ENCODE results near the gene SPDYE3.
"Not testable (repeated sequence)": the region's sequence is repeated elsewhere in the genome, so short reads cannot be mapped to it uniquely, and the experiment has no call there.

The SPDYE3 gene, protein sequence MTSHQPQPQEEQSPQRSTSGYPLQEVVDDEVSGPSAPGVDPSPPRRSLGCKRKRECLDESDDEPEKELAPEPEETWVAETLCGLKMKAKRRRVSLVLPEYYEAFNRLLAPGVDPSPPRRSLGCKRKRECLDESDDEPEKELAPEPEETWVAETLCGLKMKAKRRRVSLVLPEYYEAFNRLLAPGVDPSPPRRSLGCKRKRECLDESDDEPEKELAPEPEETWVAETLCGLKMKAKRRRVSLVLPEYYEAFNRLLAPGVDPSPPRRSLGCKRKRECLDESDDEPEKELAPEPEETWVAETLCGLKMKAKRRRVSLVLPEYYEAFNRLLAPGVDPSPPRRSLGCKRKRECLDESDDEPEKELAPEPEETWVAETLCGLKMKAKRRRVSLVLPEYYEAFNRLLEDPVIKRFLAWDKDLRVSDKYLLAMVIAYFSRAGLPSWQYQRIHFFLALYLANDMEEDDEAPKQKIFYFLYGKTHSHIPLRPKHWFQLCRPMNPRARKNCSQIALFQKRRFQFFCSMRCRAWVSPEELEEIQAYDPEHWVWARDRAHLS

DNA sequence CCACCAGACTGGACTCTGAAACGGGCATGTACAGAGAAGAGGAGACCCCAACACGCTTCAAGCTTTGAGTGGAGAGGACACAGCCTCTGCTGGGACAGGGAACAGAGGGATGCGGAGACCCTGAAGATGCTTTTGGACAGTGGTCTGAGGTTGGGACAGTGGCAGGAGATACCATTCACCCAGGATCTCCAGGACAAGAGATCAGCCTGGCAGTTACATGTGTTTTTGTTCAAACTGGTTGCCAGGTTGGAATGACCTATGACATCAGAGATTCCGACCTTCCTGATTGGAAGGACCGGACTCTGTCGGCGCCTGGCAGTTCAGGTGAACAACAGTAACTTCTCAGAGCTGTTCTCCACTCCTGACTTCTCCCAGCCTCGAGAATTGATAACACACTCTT, at the start of gene SPDYE3:
Gene SPDYE3 (plus strand): TSS at position 301 of the 400 bp plus-strand sequence. CDS start 184 bp downstream, outside the sequence.
- DNase-seq = not testable (repeated sequence)

DNA sequence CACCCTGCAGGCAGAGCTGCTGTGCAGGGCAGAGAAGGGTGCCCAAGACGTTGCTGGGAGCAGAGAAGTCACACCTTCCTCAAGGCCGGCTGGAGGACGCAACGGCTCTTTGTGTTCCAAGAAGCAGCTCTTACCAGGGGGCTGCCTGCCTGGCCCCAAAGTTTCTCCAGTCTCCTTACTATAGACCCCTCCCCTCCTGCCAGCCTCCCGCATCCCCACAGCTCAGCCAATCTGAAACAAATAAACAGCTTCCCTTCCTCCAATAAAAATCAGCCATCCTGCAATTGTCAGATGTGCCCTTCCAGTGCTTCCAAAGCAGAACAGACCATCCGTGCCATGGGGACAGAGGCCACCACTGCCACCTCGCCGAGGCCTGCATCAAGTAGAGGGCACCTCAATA, 47.5 kb upstream of the SPDYE3 start:
- not testable (repeated sequence) for DNase-seq

DNA sequence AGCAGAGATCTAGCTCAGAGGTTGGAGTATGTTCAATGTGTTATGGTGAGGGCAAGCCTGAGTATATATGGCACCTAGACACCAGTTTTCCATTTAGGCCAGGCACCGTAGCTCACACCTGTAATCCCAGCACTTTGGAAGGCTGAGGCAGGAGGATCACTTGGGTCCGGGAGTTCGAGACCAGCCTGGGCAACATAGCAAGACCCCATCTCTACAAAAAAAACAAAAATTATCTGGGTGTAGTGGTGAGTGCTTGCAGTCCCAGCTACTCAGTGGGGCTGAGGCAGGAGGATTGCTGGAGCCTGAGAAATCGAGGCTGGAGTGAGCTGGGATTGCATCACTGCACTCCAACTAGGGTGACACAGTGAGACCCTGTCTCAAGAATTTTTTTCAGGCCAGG, 44.6 kb upstream of the SPDYE3 start:
- not testable (repeated sequence) for DNase-seq

GRCh38 chr7:100264223-100264622, 43.3 kb upstream of the SPDYE3 start:
- not testable (repeated sequence) for DNase-seq

DNA sequence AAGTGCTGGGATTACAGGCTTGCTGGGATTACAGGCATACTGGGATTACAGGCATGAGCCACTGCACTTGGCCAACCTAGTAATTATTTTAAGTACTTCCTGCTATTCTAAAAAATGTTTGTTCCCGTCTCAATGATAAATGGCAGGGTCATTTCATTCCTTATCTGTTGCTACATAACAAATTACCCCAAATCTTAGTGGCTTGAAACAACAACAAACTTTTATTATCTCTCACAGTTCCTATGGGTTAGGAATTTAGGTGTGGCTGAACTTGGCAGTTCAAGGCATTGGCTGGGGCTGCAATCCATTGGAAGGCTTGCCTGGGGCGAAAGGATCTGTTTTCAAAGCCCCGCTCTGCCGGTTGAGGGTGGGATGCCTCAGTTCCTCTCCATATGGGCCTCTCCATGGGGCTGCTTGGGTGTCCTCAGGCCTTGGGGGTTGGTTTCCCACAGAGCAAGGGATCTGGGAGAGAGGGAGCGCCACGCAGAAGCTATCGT, 42.8 kb upstream of the SPDYE3 start:
- DNase-seq = not testable (repeated sequence)

- DNase-seq = not testable (repeated sequence)
Measured at GRCh38 chr7:100265851-100266250, 41.7 kb upstream of the SPDYE3 start.

DNA sequence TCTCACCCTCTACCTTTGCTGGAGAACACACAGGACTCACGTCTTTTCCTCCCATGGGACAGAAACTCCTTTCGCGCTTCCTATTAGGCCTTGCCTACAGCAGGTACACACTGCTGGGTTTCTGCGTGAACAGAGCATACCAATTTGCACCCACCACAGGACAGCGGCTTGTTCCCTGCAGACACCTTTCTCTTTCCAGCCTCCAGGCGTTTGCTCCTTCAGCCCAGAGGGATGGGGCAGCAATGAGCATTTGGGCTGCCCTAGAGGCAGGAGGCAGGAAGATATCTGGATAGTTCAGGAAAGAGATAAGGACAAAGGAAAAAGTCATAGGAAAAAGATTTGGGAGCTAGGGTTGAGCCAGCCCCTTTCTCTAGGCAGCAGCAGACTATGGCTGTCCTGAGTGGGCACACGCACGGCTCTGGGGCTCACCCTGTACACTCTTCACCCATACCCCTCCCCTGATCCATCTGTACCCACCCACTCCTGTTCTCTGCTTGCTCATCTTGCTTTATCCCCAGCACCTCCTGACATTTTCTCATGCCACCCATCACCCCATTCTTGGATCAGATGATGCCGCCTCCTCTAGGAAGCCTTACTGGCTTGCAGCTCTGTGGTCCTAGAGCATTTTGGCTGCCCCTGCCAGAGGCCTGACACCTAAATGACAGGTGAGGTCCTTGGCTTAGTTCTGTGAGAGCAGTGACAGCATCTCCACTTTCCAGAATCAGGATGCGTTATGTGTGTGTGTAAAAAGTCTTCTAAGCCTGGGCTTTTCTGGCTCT, 40.7 kb upstream of the SPDYE3 start:
- DNase-seq = no peak

GRCh38 chr7:100267648-100268047, 39.9 kb upstream of the SPDYE3 start:
- no peak for DNase-seq

- DNase-seq = not testable (repeated sequence)
Measured at GRCh38 chr7:100268882-100269281, 38.6 kb upstream of the SPDYE3 start.

GRCh38 chr7:100269306-100270045, 38.0 kb upstream of the SPDYE3 start:
- not testable (repeated sequence) for DNase-seq

- not testable (repeated sequence) for DNase-seq
Measured at GRCh38 chr7:100270046-100270918, 37.2 kb upstream of the SPDYE3 start.

DNA sequence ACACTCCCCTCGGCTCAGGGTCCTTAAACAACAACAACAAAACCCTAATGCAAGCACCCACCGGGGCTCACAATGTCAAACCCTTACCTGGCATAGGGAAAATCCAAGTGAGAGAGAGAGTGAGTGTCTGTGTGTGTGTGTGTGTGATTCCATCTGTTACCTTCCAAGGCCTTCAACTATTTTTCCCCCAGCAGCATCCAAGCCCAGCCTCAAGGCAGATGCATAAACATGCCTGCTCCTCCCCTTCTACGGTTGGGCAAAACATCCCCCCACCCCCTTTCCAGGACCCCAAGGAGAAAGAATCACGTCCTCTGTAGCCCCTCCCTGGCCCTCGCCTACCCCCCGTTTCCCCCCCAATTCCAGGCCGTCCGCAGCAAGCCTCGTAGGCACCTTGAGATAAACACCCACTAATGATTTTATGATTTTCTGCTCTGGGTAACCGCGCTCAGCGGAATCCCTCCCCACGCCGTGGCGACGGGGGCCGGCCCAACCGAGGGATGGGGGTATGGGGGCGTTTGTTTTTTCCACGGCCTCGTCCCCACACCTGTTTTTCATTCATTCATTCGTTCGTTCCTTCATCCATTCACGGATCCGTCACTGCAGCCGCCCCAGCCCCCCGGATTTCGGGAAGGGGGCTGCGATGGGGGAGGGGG, 36.4 kb upstream of the SPDYE3 start:
- not testable (repeated sequence) for DNase-seq

- peak; percentile 89 for DNase-seq
Measured at GRCh38 chr7:100271716-100272537, 35.6 kb upstream of the SPDYE3 start.

DNA sequence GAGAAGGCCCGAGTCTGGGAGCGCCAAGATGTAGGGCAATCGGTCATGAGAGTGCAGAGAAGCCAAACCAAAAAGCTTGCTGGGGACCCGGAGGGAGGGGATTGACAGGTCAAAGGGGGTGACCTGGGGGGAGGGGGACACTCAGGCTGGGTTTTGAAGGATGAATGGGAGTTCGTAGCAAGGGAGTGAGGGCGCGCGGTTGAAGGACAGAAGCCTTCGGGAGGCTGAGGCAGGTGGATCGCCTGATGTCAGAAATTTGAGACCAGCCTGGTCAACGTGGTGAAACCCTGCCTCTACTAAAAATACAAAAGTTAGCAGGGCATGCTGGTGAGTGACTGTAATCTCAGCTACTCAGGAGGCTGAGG, 35.0 kb upstream of the SPDYE3 start:
- DNase-seq = not testable (repeated sequence)

GRCh38 chr7:100275120-100275519, 32.4 kb upstream of the SPDYE3 start:
- DNase-seq = no peak

- DNase-seq = not testable (repeated sequence)
Measured at GRCh38 chr7:100276126-100276525, 31.4 kb upstream of the SPDYE3 start.

DNA sequence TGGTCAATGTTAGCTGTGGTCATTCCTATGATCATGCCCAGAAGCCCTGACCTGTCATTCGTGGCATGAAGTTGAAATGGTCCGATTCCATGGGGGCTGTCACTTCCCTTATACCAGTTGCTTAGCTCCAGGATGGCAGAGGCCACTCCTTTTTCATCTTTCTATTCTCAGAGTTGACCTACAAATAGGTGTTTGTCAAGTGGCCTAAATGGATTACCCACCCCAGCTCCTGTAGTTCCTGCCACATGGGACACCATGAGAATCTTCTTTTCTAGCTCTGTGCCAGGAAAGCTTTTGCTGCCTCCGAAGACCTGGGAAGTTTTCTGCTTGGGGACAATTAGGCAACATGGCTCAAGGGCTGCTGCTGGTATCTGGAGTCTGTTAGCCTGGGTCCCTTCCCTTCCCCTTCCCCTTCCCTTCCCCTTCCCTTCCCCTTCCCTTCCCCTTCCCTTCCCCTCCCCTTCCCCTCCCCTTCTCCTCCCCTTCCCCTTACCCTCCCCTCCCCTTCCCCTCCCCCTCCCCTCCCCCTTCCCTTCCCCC, 25.4 kb upstream of the SPDYE3 start:
- not testable (repeated sequence) for DNase-seq

- not testable (repeated sequence) for DNase-seq
Measured at GRCh38 chr7:100283147-100283546, 24.4 kb upstream of the SPDYE3 start.

DNA sequence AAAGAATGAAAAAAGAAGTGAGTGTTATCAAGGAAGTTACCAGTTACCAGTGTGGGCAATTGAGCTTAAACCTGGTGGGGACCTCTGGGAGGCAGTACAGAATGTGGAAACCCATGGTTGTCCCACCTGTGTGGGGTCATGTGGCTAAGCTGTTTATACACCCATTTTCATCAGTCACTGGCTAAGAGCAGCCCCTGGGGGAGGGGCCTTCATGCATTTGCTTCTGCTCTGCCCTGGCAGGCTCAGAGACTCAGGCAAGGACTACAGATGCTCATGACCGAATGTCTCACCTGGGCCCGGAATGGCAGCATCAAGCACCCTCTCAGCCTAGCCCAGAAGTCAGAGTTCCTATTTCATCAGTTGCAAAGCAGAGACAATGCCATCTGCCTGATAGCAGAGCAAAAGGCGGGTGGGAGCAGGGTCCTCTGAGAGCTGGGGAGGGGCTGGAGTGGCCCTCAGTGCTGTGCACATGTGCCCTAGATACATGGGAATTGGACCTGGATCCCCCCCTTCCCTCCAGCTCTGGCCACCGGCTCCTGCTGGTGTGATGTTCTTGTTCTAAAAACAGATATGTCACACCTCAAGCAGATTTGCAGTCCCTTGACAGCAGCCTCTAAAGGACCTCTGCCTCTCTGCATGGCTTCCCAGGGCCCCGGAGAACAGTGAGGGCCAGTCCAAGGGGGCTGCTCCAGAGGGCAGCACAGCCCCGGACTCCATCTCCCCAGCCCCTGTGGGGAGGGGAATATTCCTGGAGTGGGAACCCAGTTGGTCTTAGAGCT, 20.1 kb upstream of the SPDYE3 start:
- not testable (repeated sequence) for DNase-seq

Measured in GOT3 (cell line).